Mononuclear cell (primary cell): ENCODE data around the gene LIMS2. TPM values are rescaled to one million over a fixed set of nuclear protein-coding genes. Genes with fewer than 3 reads are reported as not detected.

Source experiments
- H3K27me3 ChIP-seq: 2 replicates; pipeline ENCODE4 v1.6.0; 2011; ENCODE audit warnings: low read length, control low read depth; ENCODE audit not compliant: insufficient read depth
- H3K4me1 ChIP-seq: 2 replicates; pipeline ENCODE4 v1.5.1; 2011; ENCODE audit warnings: mild to moderate bottlenecking, low read length, control low read depth; ENCODE audit not compliant: insufficient read depth
- H3K4me3 ChIP-seq: 2 replicates; pipeline ENCODE4 v1.5.1; 2011; ENCODE audit warnings: mild to moderate bottlenecking, low read length, moderate library complexity
- H3K9me3 ChIP-seq: 2 replicates; pipeline ENCODE4 v1.5.1; 2011; ENCODE audit warnings: low read depth, mild to moderate bottlenecking, control low read depth, low read length
- total RNA-seq: library from RNA; depleted of rRNA; stranded (reverse); fragments of >200 nt; gene quantifications from one replicate; pipeline ENCODE4 v1.2.3, GENCODE V29; 2012

Gene LIMS2
- total RNA-seq, 1 donor, result 1.2 TPM

DNA sequence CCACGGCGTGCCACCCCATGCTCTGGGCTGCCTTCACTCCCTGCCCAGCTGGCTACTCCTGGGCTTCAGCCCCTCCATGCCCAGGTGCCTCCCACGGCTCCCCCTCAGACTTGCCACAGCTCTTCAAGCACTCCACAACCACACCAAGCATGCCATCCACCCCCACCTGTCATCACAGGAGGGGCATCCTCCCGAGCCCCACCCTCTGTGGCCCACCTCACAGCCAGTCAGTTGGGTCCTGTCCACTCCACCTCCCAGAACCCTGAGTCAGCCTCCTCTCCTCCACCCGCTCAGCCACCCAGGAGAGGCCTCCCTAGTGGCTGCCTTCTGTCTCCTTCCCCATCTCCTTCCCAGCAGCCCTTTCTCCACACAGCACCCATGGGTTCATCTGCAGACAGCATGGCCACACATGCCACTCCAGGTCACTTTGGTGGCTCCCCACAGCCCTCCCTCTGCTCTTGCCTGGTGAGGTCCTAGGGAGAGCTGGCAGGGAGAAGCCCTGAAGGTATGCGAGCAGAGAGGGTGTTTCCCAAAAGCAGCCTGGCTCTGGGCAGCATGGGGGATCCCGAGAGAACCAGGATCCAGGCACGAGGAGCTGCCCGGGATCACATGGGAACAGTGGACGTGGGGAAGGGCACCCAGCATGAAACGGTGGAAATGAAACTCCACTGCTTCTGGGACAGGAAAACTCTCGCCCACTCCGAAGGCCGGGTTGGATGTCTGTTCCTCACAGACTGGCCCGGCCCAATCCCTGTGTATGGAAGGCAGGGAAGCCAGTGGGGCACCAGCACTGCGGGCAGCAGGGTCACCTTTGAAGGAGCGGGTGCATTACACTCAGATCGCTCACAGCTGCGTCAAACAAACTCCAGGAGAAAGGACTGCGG, 2.7 kb downstream of the LIMS2 start:
- Histone ChIP-seq H3K9me3 (no peaks in the 10 kb centered on the region), H3K4me1 (peaks cover 9% of the 10 kb centered on the region), H3K4me3 (no peak overlapping the region), H3K27me3 (peaks cover 41% of the 10 kb centered on the region)

DNA sequence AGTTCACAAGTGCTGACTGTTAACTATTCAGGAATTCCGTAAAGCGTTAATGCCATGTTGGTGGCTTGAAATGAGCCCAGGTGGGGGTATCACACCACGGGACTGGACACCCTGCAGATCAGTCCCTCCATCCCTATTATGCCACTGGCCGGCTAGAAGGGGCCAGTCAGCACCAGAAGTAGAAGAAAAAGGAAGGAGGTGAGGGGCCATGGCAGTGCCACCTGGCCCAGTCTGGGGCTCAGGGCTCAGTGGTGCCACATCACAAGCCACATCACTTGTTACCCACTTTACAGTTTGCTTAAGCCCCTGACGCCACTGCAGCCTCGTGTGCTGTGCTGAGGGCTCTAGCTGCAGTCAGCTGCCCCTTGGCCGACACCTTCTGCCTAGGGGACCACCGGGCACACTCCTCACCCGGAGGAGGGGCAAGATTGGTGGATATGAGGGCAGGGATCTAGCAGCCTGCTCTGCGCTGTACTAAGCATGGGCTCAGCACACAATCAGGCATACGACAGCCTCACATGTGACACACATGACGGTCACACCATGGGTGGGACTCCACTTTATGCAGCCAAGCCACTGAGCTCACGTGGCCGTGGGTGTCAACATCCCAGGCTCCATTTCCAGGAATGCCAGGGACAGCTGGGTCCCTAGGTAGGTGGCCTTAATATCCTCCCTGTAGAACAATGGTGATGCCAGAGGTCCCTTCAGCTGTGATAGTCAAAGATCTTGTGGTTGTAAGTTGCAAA, 3.6 kb downstream of the LIMS2 start:
- Histone ChIP-seq H3K27me3 (peaks cover 45% of the 10 kb centered on the region), H3K4me1 (peaks cover 9% of the 10 kb centered on the region), H3K4me3 (no peak overlapping the region), H3K9me3 (no peaks in the 10 kb centered on the region)

DNA sequence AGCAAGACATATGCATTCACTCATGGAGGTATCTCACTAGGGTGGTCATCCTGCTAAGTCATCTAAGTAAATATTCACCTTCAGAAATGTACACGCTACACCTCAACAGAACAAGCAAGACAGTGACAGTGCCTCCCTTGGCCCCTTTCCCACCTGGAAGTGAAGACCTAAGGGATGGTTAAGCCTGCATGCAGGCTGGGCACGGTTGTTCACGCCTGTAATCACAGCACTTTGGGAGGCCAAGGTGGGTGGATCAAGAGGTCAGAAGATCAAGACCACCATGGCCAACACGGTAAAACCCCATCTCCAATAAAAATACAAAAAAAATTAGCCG, 4.4 kb downstream of the LIMS2 start:
- peaks cover 9% of the 10 kb centered on the region for H3K4me1 ChIP-seq
- peaks cover 46% of the 10 kb centered on the region for H3K27me3 ChIP-seq
- H3K4me3 ChIP-seq, result no peak overlapping the region
- no peaks in the 10 kb centered on the region for H3K9me3 ChIP-seq

DNA sequence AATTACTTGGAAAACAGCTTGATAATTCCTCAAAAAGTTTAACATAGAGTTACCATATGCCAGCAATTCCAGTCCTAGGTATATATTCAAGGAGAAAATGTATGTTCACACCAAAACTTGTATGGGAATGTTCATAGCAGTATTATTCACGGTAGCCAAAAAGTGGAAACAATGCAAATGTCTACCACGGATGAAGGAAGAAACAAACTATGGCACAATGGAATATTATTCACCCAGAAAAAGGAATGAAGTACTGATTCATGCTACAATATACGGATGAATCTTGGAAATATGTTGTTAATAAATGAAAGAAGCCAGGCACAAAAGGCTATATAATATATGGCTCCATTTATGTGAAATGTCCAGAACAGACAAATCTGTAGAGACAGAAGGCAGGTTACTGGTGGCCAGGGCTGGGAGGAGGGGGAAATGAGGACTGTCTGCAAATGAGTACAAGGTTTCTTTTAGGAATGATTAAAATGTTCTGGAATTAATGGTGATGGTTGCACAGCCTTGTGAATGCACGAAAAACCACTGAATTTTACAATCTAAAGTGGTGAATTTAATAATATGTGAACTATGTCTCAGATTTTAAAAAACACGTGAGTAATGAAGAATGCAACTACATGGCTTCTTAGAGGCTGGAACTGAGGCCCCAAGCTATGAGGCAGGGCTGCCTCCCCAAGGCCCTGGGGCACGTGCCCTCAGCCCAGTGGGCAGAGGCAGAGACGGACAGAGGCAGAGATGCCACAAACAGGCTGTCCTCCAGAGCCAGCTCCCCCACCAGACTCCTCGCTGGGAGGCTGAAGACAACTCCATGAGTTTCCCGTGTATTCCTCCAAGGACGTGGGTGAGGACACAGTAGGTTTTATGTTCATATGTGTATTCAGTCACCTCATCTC, 5.0 kb downstream of the LIMS2 start:
- H3K9me3 ChIP-seq, result no peaks in the 10 kb centered on the region
- peaks cover 48% of the 10 kb centered on the region for H3K27me3 ChIP-seq
- no peak overlapping the region for H3K4me3 ChIP-seq
- peaks cover 4% of the 10 kb centered on the region for H3K4me1 ChIP-seq

DNA sequence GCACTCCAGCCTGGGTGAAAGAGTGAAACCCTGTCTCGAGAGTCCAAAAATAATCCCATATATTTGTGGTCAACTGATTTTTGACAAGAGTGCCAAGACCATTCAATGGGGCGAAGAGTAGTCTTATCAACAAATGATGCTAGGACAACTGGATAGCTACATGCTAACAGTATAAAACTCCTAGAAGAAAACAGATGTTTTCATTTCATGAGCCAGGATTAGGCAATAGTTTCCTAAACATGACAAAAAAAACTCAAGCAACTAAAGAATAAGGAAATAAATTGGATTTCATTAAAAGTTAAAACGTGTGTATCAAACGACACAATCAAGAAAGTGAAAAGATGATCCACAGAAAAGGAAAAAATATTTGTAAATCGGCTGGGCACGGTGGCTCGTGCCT, 6.3 kb downstream of the LIMS2 start:
- Histone ChIP-seq H3K27me3 (peaks cover 51% of the 10 kb centered on the region), H3K4me1 (no peaks in the 10 kb centered on the region), H3K9me3 (no peaks in the 10 kb centered on the region), H3K4me3 (no peak overlapping the region)

DNA sequence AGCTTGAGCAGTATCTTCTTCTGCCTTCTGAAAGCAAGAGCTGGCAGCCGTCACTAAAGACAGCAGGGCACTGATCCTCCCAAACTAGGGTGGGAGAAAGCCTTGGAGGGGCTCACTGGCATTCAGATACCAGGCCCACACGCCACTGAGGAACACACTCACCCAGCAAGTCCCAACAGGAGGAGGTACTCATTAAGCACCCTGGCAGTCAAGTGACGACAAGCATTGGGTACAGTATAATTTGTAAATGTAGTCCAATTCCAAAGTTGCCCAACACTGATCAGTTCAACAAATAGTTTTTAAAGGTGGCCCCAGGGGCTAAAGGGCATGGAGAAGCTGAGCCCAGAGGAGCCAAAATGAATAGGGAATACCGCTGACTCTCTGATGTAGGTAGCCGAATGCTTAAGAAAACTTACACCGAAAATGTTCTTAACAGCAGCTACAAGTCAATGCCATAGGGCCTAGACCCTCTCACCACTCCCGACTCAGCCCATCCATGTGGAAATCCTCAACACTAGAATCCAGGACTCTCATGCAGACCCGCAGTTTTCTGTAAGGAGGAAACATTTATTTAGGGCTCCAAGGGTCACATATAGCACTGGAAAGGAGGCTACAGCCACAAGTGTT, 9.9 kb downstream of the LIMS2 start:
- peaks cover 54% of the 10 kb centered on the region for H3K27me3 ChIP-seq
- H3K9me3 ChIP-seq, result no peaks in the 10 kb centered on the region
- H3K4me1 ChIP-seq, result no peaks in the 10 kb centered on the region
- H3K4me3 ChIP-seq, result no peak overlapping the region

DNA sequence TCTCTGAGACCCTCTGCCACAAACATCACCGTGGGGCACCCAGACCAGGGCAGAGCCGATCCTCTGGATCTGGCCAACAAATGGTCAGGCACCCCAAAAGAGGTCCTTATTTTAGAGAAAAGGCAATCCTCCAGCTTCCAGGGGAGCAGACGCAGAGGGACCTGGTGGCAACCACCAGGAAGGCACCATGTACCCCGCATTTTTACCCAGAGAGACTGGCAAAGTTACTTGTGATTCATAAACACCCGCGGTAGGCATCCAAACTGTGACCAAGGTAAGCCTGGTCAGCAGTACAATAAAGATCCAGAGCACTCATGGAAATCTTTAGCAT, 10.5 kb downstream of the LIMS2 start:
- H3K4me3 ChIP-seq, result no peak overlapping the region

DNA sequence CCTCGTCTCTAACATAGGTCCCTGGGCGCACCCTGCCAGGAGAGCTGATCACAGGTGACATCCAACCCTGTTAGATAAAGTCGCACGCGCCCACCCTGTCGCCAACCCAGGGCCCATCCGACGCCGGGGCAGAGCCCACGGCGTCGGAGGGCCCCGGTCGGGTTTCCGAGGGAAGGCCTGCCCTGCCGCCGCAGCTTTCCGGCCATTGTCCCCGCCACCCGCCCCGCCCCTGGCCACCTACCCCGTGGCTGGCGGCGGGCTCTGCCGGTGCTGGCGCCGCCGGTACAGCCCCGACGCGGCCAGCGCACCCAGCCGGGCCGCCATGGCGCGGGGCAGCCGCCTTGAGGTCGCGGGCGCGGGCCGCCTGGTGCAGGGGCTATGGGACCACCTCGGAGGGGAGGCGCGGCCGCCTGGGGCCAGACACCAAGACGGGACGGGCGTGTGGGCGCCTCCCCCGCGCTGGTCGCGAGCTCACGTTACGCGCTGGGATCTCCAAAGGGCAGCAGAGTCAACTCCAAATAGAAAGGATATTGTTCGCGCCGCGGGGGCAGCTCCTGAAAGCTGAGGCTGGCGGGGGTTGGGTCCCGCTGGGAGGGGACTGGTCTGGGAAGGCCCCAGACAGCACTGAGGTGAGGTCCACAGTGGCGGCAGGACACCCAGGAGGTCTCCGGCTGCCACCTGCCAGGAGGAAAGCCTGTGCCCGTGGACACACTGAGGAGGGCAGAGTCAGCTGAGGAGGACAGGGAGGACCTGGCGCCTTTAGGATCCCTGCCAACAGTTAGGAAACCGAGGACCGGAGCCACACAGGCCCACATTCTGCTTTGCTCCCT, 11.1 kb downstream of the LIMS2 start:
- H3K27me3 ChIP-seq, result peaks cover 51% of the 10 kb centered on the region
- no peaks in the 10 kb centered on the region for H3K4me1 ChIP-seq
- H3K9me3 ChIP-seq, result no peaks in the 10 kb centered on the region
- H3K4me3 ChIP-seq, result no peak overlapping the region

More for the DNA sequence above, 10.5 kb downstream of the LIMS2 start:
- H3K4me1 ChIP-seq, result no peaks in the 10 kb centered on the region
- peaks cover 52% of the 10 kb centered on the region for H3K27me3 ChIP-seq
- no peaks in the 10 kb centered on the region for H3K9me3 ChIP-seq

DNA sequence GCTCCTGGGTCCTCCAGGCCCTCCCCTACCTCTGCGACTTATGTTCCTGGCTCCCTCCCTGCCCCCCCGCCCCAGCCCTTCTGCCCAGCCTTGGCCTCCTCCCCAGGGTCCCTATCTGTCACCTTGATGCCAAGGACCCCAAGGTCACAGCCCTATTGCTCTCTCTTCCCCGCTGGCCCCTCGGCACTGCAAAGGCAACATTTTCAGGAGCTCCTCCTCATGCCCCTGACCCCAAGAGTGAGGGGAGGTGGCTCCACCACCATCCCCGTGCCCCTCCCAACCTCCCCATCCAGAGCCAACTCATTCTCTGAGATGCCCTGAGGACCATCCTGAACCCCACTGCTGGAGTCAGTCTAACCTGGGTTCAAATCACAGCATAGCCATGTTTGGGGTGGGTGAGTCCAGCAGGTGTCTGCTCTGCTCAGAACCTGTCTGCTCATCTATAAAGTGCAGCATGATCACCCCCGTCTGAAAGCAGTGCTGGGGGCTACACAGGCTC, 11.7 kb downstream of the LIMS2 start:
- H3K4me1 ChIP-seq, result no peaks in the 10 kb centered on the region
- no peak overlapping the region for H3K4me3 ChIP-seq
- peaks cover 47% of the 10 kb centered on the region for H3K27me3 ChIP-seq
- H3K9me3 ChIP-seq, result no peaks in the 10 kb centered on the region

DNA sequence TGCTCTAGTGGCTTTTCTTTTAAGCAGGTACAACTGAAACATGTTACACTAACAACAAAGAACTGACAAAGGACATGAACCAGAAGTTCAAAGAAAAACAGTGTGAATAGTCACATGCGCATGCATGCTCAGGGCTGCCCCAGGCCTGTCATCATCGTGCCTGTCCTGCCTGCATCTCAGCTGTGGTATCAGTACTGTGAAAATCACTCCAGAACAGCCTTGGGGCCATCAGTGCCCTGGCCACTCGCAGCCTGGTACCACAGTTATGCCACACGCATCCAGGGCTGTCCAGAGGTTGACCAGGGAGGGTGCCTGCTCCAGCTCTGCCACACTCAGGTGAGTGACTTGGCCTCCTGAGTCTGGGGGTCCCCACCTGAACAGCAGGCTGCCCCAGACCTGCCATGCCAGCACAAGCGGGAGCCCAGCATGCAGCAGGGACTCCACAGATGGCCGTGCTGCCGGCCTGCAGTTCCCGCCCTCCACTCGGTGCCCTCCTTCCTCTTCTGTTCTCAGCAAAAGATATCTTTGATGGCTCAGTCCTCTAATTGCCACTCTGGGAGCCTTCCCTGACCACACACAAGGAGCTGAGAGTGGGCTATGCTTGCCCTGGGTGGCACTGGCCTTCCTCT, 12.3 kb downstream of the LIMS2 start:
- no peaks in the 10 kb centered on the region for H3K9me3 ChIP-seq
- H3K4me1 ChIP-seq, result no peaks in the 10 kb centered on the region
- H3K4me3 ChIP-seq, result no peak overlapping the region
- H3K27me3 ChIP-seq, result peaks cover 47% of the 10 kb centered on the region

DNA sequence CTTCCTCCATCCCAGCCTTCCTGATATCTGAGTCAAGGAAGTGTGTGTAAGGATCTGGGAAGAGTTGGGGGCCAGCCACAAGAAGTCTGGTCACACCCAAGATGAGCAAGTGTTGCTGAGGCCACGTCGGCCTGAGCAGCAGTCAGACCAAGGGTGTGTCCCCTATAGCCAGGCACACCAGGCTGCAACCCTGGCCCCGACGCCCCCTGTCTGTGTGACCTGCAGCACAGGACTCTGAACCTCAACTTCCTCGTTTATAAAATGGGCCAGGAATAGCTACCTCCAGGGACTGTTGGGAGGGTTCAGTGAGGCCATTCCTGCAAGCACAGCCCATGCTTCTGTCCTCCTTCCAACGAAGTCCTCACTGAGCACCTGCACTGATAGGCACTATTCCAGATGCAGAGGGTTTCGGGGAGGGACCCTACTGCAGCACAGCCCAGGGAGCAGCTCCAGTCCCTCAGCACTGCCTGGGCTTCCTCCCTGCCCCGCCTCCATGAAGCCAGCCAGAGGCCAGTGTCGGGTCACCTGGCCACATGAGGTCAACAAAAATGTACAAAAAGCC, 13.3 kb downstream of the LIMS2 start:
- Histone ChIP-seq H3K27me3 (peaks cover 39% of the 10 kb centered on the region), H3K4me1 (no peaks in the 10 kb centered on the region), H3K4me3 (no peak overlapping the region), H3K9me3 (no peaks in the 10 kb centered on the region)

DNA sequence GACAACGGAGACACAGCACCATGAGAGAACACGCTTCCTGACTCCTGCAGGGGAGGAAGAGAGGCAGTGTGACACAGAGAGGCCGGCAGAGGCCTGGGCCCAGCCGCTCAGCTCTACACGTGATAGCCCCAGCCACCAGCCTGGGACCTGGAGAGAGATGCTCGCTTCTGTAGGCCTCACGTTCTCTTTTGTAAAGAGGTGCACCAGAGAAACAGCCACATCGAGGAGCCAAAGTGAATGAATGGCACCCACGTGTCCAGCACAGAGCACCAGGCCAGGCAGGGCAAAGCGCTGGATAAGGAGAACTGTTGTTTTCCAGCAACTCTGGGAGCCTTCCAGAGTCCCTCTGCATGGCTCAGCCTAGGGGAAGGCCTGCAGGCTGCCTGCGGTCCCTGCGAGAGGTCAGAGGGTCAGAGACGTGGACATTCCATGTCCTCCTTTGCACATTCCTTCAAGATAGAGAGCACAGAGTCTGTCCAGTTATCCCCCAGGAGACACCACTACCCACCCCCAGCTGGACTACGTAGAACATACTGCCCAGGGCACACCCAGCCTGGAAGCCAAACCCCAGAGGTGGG, 14.2 kb downstream of the LIMS2 start:
- Histone ChIP-seq H3K4me1 (no peaks in the 10 kb centered on the region), H3K27me3 (peaks cover 31% of the 10 kb centered on the region), H3K4me3 (no peak overlapping the region), H3K9me3 (no peaks in the 10 kb centered on the region)

DNA sequence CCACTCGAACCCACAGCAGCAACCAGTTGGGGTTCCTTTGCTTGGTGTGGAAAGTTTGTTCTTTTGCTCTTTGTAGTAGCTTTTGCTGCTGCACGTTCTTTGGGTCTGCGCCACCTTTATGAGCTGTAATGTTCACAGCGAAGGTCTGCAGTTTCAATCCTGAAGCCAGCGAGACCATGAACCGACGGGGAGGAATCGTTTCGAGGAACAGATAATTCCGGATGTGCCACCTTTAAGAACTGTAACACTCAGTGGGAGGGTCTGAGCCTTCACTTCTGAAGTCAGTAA, 15.1 kb downstream of the LIMS2 start:
- Histone ChIP-seq H3K9me3 (no peaks in the 10 kb centered on the region), H3K4me3 (no peak overlapping the region), H3K27me3 (peaks cover 21% of the 10 kb centered on the region), H3K4me1 (no peaks in the 10 kb centered on the region)
